IPS DF 19.7 (cell line): Measurements from ENCODE around the gene VPS51.

Source experiments
- DNase-seq: peaks from one replicate; pipeline ENCODE4 v3.0.0-alpha.2; 2013; ENCODE audit warnings: low read depth, low spot score

The VPS51 gene

DNA sequence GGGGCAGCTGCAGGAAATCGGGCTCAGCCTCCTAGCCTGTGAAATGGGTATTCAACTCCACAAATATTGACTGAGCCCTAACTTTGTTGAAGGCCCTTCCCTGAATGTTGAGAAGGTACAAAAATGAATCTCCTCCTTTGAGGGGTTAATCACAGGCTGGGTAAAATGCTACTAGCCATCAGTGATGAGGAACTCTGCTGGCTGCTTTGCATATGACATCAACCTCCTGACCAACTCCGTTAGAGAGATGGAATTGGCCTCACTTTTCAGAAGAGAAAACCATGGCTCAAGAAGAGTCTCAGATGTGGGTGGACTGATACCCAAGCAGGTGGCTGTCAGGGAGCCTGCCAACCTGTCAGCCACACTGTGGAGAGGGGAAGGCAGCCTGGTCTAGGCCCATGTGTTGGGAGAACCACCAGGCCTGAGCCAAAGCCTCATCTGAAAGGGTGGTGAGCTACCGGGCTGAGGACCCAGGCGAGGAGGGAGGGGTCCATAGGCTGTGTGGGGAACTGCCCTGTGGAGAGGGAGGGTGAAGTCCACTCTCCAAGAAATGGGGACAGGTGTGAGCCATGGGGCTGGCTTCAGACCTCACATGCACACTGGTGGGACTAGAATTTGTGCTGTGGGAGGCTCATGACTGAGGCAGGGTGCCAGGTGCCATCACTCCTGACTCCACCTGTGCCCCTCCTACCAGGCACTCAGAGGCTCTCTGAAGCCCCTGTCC lies 23.9 kb upstream of the VPS51 start:
- DNase-seq, result no peak

DNA sequence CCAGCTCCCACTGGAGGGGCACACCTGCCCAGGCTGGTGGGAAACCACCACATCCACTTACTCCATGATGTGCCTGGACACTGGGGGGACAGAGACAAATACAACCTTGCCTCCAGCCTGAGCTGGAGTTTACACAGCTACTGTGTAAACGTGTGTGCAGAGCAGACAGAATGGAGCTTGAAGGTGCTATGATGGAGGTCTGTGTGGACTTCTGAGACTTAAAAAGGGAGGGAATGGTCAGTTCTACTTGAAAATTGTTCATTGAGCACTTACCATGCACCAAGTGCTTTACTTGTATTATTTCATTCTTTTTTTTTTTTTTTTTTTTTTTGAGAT lies 23.4 kb upstream of the VPS51 start:
- no peak for DNase-seq

DNA sequence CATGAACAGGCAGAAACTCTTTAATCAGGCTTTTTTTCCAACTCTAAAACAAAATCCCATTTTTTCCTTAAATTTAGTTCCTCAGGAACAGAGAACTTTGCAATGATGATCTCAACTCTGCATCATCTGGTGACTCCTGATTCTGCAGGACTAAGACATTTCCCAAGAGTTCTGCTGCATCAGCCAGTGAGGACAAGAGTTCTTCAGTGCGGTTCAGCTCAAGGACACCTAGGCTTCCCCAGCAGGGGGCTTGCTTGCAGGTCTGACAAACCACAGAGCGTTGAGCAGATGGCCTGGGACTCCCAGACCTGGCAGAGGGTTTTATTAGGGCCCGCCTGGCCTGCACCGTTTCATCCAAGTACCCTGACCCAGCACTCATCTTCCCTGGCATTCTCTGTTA lies 18.6 kb upstream of the VPS51 start:
- DNase-seq, result no peak

DNA sequence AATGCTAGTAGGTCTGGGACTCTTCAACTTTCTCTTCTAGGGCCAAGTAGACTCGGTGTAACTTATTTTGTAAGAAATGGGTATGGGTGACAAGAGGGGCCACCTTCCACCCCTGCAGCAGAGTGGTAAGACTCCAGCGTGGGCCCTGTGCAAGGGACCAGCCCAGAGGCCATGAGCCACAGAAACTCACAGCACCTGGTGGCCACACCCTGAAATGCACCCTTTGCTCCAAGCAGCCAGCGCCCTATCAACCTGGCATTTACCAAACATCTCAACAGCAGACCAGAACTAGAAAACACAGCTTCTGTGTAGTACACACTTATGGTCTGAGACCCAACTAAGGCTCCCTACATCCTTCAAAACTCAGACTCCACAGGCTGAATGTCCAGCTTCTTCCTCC lies 17.9 kb upstream of the VPS51 start:
- DNase-seq, result no peak

DNA sequence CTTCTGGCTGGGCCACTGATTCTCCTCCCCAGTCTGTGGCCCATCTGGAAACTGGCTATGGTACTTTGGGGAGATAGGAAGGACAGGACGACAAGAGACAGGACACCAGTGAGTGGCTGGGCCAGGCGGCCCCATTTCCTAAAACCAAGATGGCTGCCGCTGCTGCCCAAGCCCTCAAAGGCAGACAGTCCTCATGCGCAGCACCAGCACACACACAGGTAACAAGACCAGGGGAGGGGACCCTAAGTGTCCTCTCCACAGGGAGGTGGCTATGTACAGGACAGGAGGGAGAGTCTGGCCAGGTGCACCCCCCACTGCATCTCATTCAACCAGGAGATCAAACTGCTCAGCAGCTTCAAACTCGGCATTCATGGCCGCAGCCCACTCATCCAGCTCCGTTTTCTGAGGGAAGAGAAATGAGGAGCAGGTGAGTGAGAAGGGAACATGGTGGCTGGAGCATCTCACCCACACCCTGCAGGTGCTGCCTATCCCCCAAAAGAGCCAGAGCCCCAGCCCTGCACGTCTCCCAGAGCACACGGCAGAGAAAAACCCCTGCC lies 17.1 kb upstream of the VPS51 start:
- no peak for DNase-seq

DNA sequence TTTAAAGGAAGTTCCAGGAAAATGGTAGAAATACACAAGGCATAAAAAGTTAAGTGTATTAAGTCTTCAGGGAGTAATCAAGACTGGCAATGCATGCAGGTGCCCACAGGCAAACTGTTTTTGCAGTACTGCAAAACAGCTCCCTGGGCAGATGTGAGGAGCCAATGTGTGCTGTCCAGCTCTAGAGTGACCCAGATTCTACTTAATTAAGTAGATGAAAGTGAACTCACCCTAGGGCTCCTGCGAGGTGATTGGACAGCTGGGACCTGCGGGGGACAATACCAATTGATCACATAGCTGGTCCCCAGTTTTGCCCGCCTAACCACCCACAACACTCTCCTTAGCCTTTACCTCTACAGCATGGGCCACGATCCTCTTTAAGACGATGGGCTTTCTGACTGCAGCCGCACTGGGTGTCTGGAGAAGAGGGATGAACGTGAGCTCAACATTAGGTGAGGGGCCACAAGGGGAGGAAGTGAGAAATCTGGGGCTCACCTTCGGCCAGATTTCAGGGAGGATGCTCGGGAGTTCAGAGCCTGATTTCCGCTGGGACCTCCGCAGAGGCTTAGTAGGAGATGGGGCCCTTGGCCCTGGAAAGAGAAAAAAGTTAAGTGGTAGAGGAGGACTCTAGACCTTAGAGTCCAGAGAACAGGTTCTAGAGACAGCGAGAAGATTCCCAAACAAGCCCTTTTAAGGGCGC lies 12.7 kb upstream of the VPS51 start:
- DNase-seq, result no peak

DNA sequence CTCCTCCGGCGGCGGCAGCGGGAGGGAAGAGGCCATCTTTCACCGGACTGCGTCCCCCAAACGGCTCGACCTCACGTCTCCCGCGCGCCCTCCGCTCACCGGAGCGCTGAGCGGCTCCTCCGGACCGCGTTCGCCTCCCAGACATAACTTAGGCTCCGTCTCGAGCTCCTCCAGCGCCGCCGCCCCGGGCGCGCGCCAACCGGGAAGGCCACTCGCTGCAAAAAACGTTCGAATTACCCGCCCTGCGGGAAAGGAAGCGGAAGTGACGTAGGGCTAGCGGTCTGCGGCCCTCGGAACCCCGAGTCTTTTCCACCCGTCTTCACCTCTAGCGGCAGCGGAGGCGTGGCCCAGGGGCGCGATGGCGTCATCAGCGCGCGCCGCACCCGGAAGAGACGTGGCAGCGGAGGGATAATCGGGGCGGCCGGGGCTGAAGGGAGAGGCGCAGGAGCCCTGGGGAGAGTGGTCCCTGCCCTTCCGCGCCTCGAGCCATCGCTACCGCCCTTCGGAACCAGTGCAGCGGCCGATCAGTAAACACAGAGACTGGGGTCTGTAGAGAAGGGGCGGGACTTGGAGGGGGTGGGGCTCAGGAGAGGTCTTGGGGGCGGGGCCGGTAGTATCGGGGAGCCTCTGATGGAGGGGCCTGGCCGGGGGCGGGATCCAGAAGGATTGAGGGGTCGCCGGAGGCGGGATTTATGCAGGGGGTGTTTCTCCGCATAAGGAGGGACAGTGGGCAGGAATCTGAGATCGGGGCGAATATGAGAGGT lies 12.0 kb upstream of the VPS51 start, which contains the start of the genes CDCA5 and ZFPL1:
TSS of gene CDCA5 (minus strand) at position 207 of the 764 bp plus-strand sequence. CDS start at position 145, 62 bp downstream.
TSS of gene ZFPL1 (plus strand) at position 389 of the 764 bp plus-strand sequence. CDS start 477 bp downstream, outside the sequence.
- peak; percentile 84 for DNase-seq

DNA sequence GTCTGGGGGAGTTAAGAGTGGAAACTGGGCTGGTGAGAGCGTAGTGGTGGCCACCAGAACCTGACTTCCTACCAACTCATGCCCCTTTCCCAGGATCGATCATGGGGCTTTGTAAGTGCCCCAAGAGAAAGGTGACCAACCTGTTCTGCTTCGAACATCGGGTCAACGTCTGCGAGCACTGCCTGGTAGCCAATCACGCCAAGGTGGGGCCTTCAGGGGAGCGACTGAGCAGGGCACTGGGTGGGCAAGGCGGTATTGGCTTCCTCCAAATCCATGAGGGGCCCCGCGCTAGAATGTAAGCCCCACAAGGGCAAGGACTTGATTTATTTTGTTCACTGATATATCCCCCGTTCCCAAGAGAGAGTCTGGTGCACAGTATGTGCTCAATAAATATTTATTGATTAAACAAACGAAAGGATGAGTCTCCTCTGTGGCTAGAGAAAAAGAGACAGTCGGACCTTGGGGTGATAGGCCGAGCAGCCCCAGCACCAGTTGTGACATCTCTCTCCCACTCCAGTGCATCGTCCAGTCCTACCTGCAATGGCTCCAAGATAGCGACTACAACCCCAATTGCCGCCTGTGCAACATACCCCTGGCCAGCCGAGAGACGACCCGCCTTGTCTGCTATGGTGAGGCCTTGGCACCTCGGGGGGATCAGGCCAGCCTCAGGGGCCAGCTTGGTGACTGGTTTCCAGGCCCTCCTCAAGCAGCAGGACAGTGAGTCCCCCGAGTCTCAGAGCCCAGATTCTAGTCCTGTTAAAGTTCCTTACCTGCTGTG lies 11.2 kb upstream of the VPS51 start:
- DNase-seq, result no peak

DNA sequence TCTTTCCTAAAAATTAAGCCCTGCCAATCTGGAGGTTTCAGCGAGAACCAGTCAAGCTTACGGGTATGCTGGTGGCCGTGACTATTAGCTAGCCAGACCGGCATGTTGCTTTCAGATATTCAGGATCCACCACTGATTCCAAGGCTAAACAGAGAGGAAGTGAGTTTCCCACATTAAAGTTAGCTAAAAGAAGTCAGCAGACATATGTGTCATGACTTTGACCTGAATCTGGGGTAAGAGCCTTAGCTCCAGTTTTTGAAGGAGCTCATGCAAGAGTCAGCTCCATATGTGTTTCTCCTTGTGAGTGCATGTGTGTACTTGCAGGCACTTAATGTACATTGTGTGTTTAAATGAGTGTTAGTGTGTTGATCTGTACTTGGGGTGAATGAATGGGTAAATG lies 10.6 kb upstream of the VPS51 start:
- DNase-seq, result no peak

DNA sequence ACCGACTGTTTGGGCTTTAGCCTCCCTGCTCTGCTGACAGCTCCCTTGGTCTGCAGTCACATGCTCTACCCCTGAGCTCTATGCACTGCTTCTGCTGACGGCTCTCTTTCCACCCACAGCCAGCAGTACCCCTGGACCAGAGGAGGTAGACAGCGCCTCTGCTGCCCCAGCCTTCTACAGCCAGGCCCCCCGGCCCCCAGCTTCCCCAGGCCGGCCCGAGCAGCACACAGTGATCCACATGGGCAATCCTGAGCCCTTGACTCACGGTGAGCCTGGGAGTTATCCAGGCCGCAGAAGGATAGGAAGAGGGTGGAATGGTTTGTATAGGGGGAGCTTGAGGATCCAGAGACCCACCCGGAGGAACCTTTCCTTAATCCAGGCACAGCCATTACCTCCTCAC lies 9.2 kb upstream of the VPS51 start:
- no peak for DNase-seq

DNA sequence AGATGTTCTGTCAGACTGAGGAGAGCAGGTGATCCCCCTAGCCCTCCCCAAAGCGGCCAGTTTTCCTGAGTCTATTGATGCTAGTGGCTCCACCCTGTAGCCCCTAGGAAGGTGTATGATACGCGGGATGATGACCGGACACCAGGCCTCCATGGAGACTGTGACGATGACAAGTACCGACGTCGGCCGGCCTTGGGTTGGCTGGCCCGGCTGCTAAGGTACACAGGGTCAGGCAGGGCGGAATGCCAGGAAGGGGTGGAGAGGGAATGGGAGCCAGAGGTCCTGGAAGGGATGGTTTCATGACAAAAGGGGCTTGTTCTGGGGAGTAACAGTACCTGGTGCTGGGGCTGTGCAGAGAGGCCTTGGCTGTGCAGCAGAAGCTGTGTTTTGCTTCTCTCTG lies 8.8 kb upstream of the VPS51 start:
- no peak for DNase-seq

DNA sequence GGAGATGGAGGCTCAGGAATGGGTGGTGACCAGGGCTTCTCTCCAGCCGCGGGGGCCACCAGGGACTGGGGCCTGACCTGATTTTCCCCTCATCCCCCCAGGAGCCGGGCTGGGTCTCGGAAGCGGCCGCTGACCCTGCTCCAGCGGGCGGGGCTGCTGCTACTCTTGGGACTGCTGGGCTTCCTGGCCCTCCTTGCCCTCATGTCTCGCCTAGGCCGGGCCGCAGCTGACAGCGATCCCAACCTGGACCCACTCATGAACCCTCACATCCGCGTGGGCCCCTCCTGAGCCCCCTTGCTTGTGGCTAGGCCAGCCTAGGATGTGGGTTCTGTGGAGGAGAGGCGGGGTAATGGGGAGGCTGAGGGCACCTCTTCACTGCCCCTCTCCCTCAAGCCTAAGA lies 8.2 kb upstream of the VPS51 start:
- no peak for DNase-seq

DNA sequence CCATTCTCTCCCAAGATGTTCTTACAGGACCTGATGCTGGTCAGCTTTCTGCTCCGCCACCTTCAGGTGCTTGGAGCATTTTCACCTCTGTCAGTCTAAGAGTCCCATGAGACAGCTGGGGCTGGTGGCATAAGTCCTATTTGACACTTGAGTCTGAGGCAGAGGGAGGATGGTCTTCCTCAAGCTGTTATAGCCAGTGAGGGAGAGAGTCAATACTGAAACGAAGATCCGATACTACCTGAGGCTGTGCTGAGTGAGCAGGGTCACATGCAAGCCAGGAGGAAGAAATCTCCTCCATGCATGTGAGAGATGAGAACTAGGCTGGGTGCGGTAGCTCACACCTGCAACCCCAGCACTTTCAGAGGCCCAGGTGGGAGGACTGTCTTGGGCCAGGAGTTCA lies 6.4 kb upstream of the VPS51 start:
- DNase-seq, result no peak

DNA sequence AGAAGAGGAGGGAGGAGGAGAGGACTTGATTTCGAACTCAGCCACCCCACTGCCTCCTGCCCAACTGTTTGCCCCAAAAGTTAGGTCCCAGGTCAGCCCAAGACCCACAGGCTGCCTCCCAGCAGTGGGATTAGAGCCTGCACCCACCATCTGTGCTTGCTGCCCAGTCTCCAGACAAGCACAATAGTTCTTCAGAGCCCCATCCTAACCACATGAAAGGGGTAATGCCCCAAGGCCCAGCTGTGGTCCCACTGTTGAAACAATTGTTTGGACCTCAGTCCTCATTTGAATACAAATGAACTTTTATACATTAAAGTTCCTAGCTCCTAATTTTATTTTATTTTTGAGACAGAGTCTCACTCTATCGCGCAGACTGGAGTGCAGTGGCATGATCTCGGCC lies 5.4 kb upstream of the VPS51 start:
- DNase-seq, result no peak

DNA sequence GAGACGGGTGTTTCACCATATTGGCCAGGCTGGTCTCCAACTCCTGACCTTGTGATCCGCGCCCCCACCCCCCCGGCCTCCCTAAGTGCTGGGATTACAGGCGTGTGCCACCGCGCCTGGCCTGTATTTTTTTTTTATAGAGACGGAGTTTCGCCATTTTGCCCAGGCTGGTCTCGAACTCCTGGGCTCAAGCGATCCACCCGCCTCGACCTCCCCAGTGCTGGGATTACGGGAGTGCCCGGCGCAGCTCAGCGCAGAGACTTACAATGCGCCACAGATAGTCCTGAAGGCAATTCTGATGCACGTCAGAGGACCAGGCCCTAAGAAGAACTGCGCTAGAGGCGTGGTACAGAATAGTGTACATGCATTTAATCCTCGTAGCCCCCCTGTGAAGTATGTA lies 587 bp upstream of the VPS51 start:
- no peak for DNase-seq

DNA sequence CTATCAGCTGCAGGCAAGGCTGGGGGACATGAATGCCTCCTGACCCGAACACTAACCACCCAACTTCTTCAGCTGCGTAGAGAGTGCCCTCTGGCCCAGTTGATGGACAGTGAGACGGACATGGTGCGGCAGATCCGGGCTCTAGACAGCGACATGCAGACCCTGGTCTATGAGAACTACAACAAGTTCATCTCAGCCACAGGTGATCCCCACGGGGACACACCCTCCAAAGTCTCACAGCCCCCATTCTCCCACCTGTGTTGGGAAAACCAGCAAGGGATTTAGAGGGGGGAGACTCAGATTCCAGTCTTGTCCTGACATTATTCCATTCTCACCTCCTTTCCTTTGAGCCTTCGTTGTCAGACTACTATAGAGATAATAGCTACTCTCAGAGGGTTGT lies 912 bp downstream of the VPS51 start:
- no peak for DNase-seq

DNA sequence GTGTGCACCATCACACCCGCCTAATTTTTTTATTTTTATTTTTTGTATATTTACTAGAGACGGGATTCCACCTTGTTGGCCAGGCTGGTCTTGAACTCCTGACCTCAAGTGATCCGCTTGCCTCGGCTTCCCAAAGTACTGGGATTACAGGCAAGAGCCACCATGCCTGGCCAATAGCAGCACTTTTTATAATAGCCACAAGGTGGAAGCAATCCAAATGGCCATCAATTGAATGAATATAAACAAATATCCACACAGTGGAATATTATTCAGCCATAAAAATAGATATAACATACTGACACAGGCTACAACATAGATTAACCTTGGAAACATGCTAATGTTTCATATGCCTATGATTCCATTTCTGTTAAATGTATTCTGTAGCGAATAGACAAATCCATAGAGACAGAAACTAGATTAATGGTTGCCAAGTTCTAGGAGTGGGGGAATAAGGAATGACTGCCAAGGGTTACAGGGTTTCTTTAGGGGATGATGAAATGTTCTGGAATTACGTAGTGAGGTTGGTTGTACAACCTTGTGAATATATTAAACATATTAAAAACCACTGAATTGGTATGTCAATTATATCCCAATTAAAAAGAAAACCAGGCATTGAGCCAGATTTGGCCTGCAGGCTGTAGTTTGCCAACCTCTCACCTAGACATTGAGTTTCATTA lies 4.8 kb downstream of the VPS51 start:
- no peak for DNase-seq

DNA sequence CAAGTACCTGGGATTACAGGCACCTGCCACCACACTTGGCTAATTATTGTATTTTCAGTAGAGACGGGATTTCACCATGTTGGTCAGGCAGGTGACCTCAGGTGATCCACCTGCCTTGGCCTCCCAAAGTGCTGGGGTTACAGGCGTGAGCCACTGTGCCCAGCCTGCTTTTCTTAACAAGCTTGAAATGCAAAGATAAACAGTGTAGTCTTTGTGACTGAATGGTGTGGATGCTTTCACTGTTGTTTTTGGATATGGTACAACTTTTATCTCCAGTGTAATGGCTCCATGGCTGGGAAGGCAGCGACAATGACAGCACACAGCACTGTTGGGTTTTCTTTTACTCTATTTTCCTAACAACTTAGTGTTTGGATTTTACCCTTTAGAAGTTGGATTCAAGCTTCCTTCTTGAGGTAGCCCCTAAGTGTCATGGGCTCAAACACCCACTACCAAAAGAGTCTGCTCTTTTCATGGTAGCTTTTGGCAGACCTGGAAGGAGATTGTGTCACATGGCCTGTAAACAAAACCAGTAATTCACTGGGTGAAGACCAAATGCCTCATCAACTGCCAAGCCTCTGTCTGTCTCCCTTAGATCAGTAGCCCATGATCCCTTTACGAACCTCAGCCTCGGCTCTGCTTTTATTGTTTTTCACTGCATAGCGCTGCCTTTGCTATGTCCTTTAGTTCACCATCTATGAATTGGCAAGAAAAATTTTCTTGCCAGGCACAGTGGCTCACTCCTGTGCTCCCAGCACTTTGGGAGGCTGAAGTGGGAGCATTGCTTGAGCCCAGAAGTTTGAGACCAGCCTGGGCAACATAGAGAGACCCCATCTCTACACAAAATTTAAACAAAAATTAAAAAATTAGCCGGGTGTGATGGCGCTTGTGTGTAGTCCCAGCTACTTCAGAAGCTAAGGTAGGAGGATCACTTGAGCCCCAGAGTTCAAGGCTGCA lies 6.4 kb downstream of the VPS51 start:
- DNase-seq, result no peak

DNA sequence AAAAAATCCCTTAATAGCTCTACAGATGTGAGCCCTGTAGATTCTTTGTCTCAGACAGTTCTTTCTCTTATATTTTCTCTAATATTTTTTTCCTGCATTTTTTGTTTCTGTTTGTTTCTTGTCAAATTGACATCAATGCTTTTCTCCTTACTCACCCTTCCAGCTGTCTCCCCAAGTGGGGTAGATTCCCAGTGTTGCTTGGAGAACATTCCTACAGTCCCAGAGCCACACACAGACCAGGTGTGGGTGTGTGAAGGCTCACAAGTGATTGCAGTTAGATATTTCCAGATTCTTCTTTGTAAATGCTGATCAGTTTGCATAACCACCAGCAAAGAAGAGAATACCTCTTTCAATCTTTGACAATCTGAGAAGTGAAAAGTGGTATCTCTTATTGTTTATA lies 7.5 kb downstream of the VPS51 start:
- DNase-seq, result no peak

DNA sequence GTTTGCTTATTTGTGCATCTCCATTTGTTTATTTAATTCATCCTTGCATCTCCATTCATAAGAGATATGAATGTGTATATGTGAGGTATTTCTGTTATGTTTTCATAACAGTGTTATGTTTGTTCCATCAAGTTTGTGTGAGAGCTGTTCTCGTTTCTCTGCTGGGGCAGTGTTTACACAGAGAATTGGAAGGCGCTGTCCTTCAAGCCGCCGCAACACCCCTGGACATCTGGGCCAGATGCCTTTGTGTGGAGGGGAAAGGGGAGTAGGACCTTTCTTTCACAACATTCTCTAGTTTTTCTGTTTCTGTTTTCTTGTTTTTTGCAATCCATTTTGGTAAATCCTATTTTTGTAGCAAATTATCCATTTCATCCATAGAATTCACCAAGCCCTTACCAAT lies 8.6 kb downstream of the VPS51 start:
- DNase-seq, result no peak
